Activated CD8-positive, alpha-beta memory T cell treated with anti-CD3 and anti-CD28 coated beads, Interleukin-2, amount 50 U/mL, for 4 hours (primary cell): ENCODE measurements around the gene MEG3.

Source experiments
- DNase-seq: peaks from one replicate; pipeline ENCODE4 v3.0.0-alpha.2; 2020

MEG3 gene

DNA sequence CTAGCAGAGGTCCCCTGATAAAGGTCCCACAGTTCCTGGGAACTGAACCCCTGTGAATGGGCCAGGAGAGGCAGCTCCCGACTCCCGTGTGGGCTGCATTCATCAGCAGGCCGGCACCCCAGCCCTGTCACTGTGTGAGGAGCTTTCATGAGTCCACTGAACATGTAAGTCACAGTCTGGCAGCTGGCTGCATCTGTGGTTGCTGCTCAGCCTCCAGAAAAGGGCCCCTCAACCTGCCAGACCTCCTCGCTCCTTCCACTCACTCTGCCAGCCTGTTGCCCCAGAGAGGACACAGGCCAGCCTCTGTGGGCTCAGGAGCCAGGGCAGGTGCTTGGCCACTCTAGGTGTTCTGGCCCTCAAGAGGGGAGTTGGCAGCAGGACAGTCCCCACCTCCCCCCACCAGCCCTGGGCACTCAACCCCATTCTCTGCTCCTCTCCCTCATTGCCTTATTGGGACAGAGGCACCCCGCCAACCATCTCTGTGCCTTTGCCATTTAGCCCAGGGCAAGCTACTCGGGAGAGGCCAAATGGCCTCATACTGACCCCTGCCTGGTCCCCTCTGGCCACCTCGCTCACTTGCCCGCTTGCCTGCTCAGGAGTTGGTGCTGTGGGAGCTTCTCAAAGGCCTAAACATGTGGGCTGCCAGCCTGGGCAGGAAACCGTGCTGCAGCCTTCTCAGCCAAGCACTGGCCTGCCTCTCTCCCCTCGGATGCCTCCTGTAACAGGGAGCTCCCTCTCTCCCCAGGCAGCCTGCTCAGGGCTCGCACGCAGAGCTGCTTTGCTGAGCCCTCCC lies 75.7 kb downstream of the MEG3 start:
- DNase-seq: no peak

DNA sequence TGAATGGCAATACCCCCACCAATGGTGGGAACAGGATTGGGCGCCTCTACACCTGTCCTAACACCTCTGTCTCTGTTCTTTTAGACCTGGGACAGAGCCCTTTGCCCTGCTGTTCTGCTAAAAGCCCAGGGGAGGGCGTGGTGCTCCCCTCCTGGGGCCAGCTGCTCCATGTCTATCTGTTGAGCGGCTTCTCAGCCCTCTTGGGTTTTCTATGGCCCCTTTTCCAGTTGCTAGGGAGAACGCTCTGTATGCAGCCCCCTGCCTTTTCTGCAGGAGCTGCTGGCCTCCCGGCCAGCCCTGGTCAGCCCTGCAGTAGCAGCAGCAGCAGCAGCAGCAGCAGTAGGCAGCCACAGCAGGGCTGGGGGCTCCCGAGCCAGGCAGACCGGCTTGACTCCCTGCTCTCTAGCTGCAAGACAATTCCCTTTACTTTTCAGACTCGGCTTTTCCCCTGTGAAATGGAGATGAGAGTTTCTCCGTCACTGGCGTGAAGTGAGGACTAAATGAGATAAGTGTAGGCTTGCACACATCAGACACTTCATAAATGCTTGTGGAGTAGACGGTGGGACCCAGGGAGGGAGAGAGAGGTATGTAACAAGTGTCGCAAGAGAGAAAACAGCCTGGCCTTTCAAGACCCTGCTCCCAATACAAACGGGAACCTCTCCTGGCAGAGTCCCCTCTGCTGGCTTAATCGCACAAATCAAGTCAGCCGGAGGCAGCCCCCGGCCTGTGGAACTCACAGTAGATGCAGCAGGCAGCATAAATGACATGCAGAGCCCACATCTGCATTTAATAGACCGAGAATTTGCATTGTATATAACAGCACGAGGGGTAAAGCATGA lies 76.6 kb downstream of the MEG3 start:
- no peak for DNase-seq

DNA sequence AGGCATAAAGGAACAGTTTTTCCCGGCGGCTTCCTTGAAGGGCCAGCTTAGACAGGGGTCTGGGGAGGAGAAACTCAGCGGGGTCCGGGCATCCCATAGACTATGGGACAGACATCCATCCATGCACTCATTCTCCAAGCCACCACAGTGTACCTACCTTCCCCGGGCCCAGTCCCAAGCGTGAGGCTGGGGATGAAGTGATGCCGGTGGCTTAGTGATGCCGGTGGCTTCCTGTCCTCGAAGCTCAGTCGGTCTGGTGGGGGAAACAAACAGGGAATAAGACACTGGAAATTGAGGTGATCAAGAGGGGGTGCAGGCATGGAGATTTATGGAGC lies 77.2 kb downstream of the MEG3 start:
- no peak for DNase-seq

- DNase-seq: no peak
Observed at GRCh38 chr14:100903672-100904185, 77.8 kb downstream of the MEG3 start, which contains the start of gene RTL1. RTL1 (minus strand) TSS chr14:100903722; CDS start chr14:100884788, 18,934 bp downstream.

- DNase-seq: no peak
Observed at GRCh38 chr14:100904307-100905087, 78.6 kb downstream of the MEG3 start.

DNA sequence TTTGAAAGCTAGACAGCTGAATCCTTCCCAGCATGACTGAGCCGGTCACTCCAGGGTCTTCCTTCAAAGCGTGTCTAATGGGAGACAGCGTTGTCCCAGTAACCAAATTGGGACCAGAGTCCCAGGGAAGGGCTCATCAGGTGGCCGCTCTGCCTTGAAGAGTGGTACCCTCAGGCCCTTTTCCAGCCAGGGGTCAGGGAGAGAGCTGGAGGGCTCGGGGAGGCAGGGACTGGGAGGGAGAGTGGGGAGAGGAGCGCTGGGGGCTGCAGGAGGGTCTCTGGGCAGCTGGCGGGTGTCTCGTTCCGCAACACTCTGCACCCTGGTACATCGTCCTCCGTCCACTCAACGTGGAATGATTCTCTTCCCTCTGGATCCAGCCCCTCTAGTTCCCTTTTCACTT lies 79.2 kb downstream of the MEG3 start:
- no peak for DNase-seq

DNA sequence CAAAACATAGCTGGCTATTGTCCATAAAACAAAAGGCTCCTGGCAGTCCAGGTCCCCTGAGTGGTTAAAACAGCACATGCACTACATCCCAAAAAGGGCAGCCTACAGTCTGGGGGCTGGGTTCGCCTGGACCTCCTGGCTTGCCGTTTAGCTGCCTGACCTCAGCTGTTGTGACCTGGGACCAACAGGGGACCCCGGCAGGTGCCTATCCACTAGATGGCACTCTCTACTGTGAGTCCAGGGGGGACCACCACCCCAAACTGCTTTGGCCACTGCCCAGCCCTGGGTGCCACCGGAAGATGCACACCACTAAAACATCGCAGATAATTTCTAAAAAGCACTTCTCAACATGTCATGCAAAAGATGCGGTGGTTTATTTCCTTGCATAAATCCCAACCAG lies 80.5 kb downstream of the MEG3 start:
- no peak for DNase-seq

DNA sequence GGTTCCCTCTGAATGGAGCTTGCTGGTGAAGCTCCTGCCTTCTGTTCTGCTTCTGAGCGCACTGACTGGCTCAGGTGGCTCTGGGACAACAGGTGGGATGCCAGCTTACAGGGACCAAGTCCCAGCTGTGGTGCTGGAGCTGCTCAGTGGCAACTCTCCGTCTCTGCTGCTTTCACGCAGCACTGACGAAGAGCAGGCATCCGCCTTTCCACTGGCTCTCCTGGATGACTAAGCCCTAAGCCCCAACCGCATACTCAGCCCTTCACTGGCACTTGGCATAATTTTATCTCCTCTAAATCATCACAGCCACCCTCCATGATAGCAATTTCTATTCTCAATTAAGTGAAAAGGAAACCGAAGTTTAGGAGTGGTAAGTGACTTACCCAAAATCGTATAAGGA lies 81.3 kb downstream of the MEG3 start:
- no peak for DNase-seq

- DNase-seq: no peak
Observed at GRCh38 chr14:100909439-100909838, 83.5 kb downstream of the MEG3 start.
